ENCODE results near the gene LSM14A. TPM values are rescaled to one million over a fixed set of nuclear protein-coding genes. Genes with fewer than 3 reads are reported as not detected.

LSM14A gene
- total and polyA plus RNA-seq, 2 of the 13 experiments (the other 11 are each of a cell fraction or from before 2014, with no cell fraction given), result 77.0 to 83.6 TPM

DNA sequence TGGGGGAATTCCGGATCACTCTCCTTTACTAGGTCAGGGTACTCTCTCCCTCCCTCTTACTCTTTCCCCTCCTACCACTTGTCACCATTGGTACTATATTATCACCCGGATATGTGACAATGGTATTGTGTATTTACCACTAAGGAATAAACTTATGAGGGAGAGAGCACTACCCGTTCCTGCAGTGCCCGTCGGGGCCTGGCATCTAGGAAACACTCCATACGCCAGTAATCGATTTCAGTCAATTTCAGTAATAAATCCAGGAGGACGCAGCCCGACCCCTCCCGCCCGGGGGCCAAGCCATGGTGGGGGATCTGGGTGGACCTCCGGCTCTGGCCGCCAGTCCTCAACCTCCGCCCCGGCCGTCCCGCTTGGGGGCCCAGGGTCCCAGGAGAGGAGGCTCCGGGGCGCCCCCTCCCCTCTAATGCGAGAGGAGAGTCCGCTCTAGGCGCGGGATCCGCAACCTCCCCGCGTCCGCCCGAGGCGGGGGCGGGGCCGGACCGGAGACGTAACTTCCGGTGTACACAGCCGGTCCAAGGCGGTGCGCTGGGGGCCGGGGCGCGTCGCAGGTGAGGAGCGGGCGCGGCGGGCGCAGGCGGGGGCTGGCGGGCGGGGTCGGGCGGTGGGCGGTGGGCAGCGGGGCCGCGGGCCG lies 81.9 kb downstream of the LSM14A start, which contains the start of gene GARRE1 (continued):
- TF ChIP-seq, protein P1, sequence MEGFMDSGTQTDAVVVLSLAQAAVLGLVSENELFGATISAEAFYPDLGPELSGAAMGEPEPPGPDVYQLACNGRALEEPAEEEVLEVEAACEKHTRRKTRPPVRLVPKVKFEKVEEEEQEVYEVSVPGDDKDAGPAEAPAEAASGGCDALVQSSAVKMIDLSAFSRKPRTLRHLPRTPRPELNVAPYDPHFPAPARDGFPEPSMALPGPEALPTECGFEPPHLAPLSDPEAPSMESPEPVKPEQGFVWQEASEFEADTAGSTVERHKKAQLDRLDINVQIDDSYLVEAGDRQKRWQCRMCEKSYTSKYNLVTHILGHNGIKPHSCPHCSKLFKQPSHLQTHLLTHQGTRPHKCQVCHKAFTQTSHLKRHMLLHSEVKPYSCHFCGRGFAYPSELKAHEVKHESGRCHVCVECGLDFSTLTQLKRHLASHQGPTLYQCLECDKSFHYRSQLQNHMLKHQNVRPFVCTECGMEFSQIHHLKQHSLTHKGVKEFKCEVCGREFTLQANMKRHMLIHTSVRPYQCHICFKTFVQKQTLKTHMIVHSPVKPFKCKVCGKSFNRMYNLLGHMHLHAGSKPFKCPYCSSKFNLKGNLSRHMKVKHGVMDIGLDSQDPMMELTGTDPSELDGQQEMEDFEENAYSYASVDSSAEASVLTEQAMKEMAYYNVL (CRISPR knock-in tag; IDR thresholded peaks at IDR 0.05; ENCODE audit: borderline replicate concordance), result no peak
- no peak for TF ChIP-seq RORA (CRISPR knock-in tag; IDR thresholded peaks at IDR 0.05)
- no peak for TF ChIP-seq TCF7 (IDR thresholded peaks at IDR 0.05; ENCODE audit: low read depth)
- TF ChIP-seq TOE1 (CRISPR knock-in tag; IDR thresholded peaks at IDR 0.05), result no peak
- TF ChIP-seq ONECUT2 (CRISPR knock-in tag; IDR thresholded peaks at IDR 0.05), result no peak
- TF ChIP-seq ZNF713 (CRISPR knock-in tag; IDR thresholded peaks at IDR 0.05), result no peak
- no peak for TF ChIP-seq FLYWCH1 (CRISPR knock-in tag; IDR thresholded peaks at IDR 0.05)
- no peak for TF ChIP-seq RNF2 (conservative IDR thresholded peaks at IDR 0.05; ENCODE audit: low read depth)
- no peak for TF ChIP-seq KLF9 (CRISPR knock-in tag; IDR thresholded peaks at IDR 0.05; ENCODE audit: low read depth)
- TF ChIP-seq KDM4B (CRISPR knock-in tag; IDR thresholded peaks at IDR 0.05), result 0 out of 2 replicates have a peak, but pooled peaks have one; percentile 54
- TF ChIP-seq, protein P2, sequence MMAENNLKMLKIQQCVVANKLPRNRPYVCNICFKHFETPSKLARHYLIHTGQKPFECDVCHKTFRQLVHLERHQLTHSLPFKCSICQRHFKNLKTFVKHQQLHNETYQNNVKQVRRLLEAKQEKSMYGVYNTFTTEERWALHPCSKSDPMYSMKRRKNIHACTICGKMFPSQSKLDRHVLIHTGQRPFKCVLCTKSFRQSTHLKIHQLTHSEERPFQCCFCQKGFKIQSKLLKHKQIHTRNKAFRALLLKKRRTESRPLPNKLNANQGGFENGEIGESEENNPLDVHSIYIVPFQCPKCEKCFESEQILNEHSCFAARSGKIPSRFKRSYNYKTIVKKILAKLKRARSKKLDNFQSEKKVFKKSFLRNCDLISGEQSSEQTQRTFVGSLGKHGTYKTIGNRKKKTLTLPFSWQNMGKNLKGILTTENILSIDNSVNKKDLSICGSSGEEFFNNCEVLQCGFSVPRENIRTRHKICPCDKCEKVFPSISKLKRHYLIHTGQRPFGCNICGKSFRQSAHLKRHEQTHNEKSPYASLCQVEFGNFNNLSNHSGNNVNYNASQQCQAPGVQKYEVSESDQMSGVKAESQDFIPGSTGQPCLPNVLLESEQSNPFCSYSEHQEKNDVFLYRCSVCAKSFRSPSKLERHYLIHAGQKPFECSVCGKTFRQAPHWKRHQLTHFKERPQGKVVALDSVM (CRISPR knock-in tag; IDR thresholded peaks at IDR 0.05), result no peak
- TF ChIP-seq ZNF350 (CRISPR knock-in tag; IDR thresholded peaks at IDR 0.05; ENCODE audit: borderline replicate concordance, low read depth), result no peak
- TF ChIP-seq SMARCC2 (IDR thresholded peaks at IDR 0.05), result no peak
- TF ChIP-seq, protein P3, sequence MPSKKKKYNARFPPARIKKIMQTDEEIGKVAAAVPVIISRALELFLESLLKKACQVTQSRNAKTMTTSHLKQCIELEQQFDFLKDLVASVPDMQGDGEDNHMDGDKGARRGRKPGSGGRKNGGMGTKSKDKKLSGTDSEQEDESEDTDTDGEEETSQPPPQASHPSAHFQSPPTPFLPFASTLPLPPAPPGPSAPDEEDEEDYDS (CRISPR knock-in tag; IDR thresholded peaks at IDR 0.05), result peak; percentile 66
- TF ChIP-seq CEBPG (CRISPR knock-in tag; IDR thresholded peaks at IDR 0.05), result no peak
- TF ChIP-seq NFKB2 (CRISPR knock-in tag; IDR thresholded peaks at IDR 0.05; ENCODE audit: borderline replicate concordance), result peak; percentile 61; the same call in 1 of the 2 replicates
- TF ChIP-seq, protein P4, sequence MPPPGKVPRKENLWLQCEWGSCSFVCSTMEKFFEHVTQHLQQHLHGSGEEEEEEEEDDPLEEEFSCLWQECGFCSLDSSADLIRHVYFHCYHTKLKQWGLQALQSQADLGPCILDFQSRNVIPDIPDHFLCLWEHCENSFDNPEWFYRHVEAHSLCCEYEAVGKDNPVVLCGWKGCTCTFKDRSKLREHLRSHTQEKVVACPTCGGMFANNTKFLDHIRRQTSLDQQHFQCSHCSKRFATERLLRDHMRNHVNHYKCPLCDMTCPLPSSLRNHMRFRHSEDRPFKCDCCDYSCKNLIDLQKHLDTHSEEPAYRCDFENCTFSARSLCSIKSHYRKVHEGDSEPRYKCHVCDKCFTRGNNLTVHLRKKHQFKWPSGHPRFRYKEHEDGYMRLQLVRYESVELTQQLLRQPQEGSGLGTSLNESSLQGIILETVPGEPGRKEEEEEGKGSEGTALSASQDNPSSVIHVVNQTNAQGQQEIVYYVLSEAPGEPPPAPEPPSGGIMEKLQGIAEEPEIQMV (CRISPR knock-in tag; IDR thresholded peaks at IDR 0.05; ENCODE audit: low read depth), result peak; percentile 68; the same call in 1 of the 2 replicates
- no peak; the same call in 1 of the 2 replicates for TF ChIP-seq PHF21A (CRISPR knock-in tag; IDR thresholded peaks at IDR 0.05)
- TF ChIP-seq RBAK (CRISPR knock-in tag; IDR thresholded peaks at IDR 0.05), result no peak
- peak; percentile 23 for TF ChIP-seq RXRA (CRISPR knock-in tag; IDR thresholded peaks at IDR 0.05)
- TF ChIP-seq, protein P5, sequence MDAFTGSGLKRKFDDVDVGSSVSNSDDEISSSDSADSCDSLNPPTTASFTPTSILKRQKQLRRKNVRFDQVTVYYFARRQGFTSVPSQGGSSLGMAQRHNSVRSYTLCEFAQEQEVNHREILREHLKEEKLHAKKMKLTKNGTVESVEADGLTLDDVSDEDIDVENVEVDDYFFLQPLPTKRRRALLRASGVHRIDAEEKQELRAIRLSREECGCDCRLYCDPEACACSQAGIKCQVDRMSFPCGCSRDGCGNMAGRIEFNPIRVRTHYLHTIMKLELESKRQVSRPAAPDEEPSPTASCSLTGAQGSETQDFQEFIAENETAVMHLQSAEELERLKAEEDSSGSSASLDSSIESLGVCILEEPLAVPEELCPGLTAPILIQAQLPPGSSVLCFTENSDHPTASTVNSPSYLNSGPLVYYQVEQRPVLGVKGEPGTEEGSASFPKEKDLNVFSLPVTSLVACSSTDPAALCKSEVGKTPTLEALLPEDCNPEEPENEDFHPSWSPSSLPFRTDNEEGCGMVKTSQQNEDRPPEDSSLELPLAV (CRISPR knock-in tag; conservative IDR thresholded peaks at IDR 0.05; ENCODE audit: low read depth), result no peak
- TF ChIP-seq SP5 (CRISPR knock-in tag; IDR thresholded peaks at IDR 0.05; ENCODE audit: borderline replicate concordance, low read depth), result peak; percentile 82
- TF ChIP-seq, protein P6, sequence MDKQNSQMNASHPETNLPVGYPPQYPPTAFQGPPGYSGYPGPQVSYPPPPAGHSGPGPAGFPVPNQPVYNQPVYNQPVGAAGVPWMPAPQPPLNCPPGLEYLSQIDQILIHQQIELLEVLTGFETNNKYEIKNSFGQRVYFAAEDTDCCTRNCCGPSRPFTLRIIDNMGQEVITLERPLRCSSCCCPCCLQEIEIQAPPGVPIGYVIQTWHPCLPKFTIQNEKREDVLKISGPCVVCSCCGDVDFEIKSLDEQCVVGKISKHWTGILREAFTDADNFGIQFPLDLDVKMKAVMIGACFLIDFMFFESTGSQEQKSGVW (CRISPR knock-in tag; IDR thresholded peaks at IDR 0.05; ENCODE audit: borderline replicate concordance), result no peak
